Fibroblast of pulmonary artery (primary cell): ENCODE measurements around the gene MAPK8.

Experiments used
- DNase-seq: peaks from one replicate; pipeline ENCODE4 v3.0.0-alpha.2; 2010; ENCODE audit warnings: low read depth
- H3K4me3 ChIP-seq: replicated peaks from 2 replicates; pipeline ENCODE4 v1.5.1; 2011; ENCODE audit warnings: low read depth, mild to moderate bottlenecking, control low read depth, low read length, moderate library complexity
- TF ChIP-seq, protein P1 (sequence below): IDR thresholded peaks from 2 replicates; pipeline ENCODE4 v1.5.1; 2011; ENCODE audit warnings: mild to moderate bottlenecking, control low read depth, low read length, inconsistent platforms; ENCODE audit errors: missing control alignments

MAPK8 gene

GRCh38 chr10:48285710-48286109, 20.8 kb upstream of the MAPK8 start:
- no peak for DNase-seq
- TF ChIP-seq, protein P1, sequence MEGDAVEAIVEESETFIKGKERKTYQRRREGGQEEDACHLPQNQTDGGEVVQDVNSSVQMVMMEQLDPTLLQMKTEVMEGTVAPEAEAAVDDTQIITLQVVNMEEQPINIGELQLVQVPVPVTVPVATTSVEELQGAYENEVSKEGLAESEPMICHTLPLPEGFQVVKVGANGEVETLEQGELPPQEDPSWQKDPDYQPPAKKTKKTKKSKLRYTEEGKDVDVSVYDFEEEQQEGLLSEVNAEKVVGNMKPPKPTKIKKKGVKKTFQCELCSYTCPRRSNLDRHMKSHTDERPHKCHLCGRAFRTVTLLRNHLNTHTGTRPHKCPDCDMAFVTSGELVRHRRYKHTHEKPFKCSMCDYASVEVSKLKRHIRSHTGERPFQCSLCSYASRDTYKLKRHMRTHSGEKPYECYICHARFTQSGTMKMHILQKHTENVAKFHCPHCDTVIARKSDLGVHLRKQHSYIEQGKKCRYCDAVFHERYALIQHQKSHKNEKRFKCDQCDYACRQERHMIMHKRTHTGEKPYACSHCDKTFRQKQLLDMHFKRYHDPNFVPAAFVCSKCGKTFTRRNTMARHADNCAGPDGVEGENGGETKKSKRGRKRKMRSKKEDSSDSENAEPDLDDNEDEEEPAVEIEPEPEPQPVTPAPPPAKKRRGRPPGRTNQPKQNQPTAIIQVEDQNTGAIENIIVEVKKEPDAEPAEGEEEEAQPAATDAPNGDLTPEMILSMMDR, result no peak
- H3K4me3 ChIP-seq, result no peak overlapping the region

DNA sequence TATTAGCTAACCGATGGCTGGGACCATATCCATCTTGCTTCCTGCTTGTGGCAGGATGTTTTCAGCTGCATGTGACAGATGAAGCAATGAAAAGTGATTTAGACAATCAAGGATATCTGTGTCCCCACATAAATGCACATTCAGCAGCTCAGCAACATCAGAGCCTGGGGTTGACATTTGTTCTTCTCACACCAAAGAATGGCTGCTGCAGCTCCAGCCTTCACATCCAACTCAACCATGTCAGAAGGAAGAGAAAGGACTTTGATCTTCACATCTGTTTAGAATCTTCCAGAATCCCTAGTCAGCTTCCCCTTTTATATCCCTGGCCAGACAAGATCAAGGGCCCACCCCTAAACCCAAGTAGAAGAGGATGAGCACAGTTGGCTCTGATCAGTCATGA, 20.1 kb upstream of the MAPK8 start:
- H3K4me3 ChIP-seq, result no peak overlapping the region
- TF ChIP-seq, protein P1, result no peak
- no peak for DNase-seq

GRCh38 chr10:48287417-48288391, 18.8 kb upstream of the MAPK8 start:
- no peak for DNase-seq
- H3K4me3 ChIP-seq, result no peak overlapping the region
- TF ChIP-seq, protein P1, result no peak

- no peak overlapping the region for H3K4me3 ChIP-seq
- no peak for DNase-seq
- TF ChIP-seq, protein P1, result no peak
These were observed 17.8 kb upstream of the MAPK8 start for GRCh38 chr10:48288661-48289060.

GRCh38 chr10:48289501-48290238, 16.8 kb upstream of the MAPK8 start:
- no peak overlapping the region for H3K4me3 ChIP-seq
- DNase-seq, result peak; percentile 64

DNA sequence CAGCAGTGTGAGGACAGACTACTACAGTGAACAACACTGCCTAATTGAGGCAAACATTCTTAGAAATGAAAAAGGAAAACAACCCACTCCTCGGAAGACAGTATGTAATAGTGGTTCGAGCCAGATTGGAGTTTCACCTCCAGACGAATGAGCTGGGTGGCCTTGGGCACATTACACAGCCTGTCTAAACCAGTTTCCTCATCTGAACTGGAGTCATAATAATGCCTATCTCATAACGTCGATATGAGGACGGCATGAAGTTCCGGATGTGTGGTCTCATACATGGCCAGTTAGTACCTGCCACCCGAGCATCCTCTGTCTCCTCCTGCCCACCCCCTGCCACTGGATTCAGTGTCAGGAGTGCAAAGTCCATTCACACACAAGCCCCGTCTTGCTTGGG, 16.2 kb upstream of the MAPK8 start:
- no peak for DNase-seq
- TF ChIP-seq, protein P1, result no peak
- H3K4me3 ChIP-seq, result no peak overlapping the region

More at GRCh38 chr10:48289501-48290238, 16.8 kb upstream of the MAPK8 start:
- TF ChIP-seq, protein P1, result peak; percentile 86
